MM.1S (cell line): ENCODE data around the gene PHACTR4.
"Not testable (repeated sequence)": the region's sequence is repeated elsewhere in the genome, so short reads cannot be mapped to it uniquely, and the experiment has no call there.

Experiments used
- CTCF ChIP-seq: fragments of 300-600 bp; sonication (generic); IDR thresholded peaks from 2 replicates; pipeline ENCODE4 v1.5.1; 2016; ENCODE audit warnings: antibody characterized with exemption, low read length, mixed read lengths
- EZH2phosphoT487 ChIP-seq: fragments of 300-600 bp; sonication (generic); IDR thresholded peaks from 2 replicates; pipeline ENCODE4 v1.6.1; 2018; ENCODE audit warnings: antibody characterized with exemption, low read length

GRCh38 chr1:28368608-28369007 lies 932 bp upstream of the PHACTR4 start:
- TF ChIP-seq CTCF, EZH2phosphoT487: not testable (repeated sequence)
